Heart left ventricle (tissue), 16 donors: ENCODE results near the gene PSMB2. TPM values are rescaled to one million over a fixed set of nuclear protein-coding genes. Genes with fewer than 3 reads are reported as not detected.

Experiments
- ATAC-seq, 4 donors: fragments of 200-7000 bp; cut with Tn5 transposase; one replicate each; pipeline ENCODE4 v1.9.1; 2020 to 2022; ENCODE audit warnings: moderate library complexity in 4 of 4, mild to moderate bottlenecking in 3 of 4, moderate number of reproducible peaks in 1 of 4
- DNase-seq, 5 donors: peaks; one replicate each; pipeline ENCODE4 v3.0.0-alpha.2; 2020
- H3K27ac ChIP-seq, 12 donors: fragments of 200-600 bp; sonication (generic) in 4 of 12; one replicate each; pipeline versions ENCODE4 v1.5.0 to v1.8.0; 2016 to 2022; ENCODE audit warnings: mild to moderate bottlenecking in 2 of 12
- H3K27me3 ChIP-seq, 9 donors: fragments of 200-600 bp; sonication (generic) in 2 of 9; one replicate each; pipeline versions ENCODE4 v1.5.1 to v1.8.0; 2016 to 2022; ENCODE audit warnings: mild to moderate bottlenecking in 3 of 9
- H3K36me3 ChIP-seq, 9 donors: fragments of 200-600 bp; sonication (generic) in 2 of 9; one replicate each; pipeline versions ENCODE4 v1.5.0 to v1.8.0; 2018 to 2022; ENCODE audit warnings: mild to moderate bottlenecking in 2 of 9
- H3K4me1 ChIP-seq, 12 donors: fragments of 200-600 bp; sonication (generic) in 4 of 12; one replicate each; pipeline versions ENCODE4 v1.5.0 to v1.8.0; 2016 to 2022; ENCODE audit warnings: mild to moderate bottlenecking in 3 of 12
- H3K4me3 ChIP-seq, 12 donors: fragments of 200-600 bp; sonication (generic) in 4 of 12; one replicate each; pipeline versions ENCODE4 v1.5.0 to v1.8.0; 2017 to 2022; ENCODE audit warnings: mild to moderate bottlenecking in 9 of 12, moderate library complexity in 4 of 12
- H3K9me3 ChIP-seq, 12 donors: fragments of 200-600 bp; sonication (generic) in 4 of 12; one replicate each; pipeline versions ENCODE4 v1.5.0 to v1.8.0; 2016 to 2022; ENCODE audit warnings: mild to moderate bottlenecking in 1 of 12
- POLR2A ChIP-seq, 2 donors: fragments of 450-650 bp; IDR thresholded peaks; one replicate each; pipeline ENCODE4 v1.6.1; 2017; ENCODE audit warnings: antibody characterized with exemption in 2 of 2, mild to moderate bottlenecking in 2 of 2, moderate library complexity in 2 of 2
- WGBS, 4 donors: extraction: QIAGEN DNeasy Blood & Tissue Kit in 2 of 4; methylation state at CpG; one replicate each; pipeline versions ENCODE4 v1.1.5 to v1.1.7; 2013 to 2018; 5-methylcytosine and 5-hydroxymethylcytosine counted together
- intact Hi-C, 10 donors: fragments of 100-400 bp; cut with DNase I; formaldehyde crosslinking; loops; one replicate each; pipeline versions ENCODE4 v1.11.1 to v1.14.2; 2022
- polyA plus RNA-seq, 2 donors: library from polyadenylated mRNA; stranded (reverse); fragments of 200-250 nt; gene quantifications; one replicate each; pipeline ENCODE4 v1.2.3, GENCODE V29; 2013
- total RNA-seq, 9 donors: library from RNA; depleted of rRNA in 2 of 9; stranded (reverse); fragments of >200 nt in 2 of 9; fragmentation: NEBNext Ultra II Directional in 3 of 9; extraction: Animal tissue kit (Norgen Biotek cat#: 25700) in 3 of 9; gene quantifications; one replicate each; pipeline versions ENCODE4 v1.1.0 to v1.2.4, GENCODE V29; 2016 to 2023
- TF ChIP-seq, protein P1 (sequence below), 12 donors: fragments of 200-600 bp; sonication (generic) in 4 of 12; IDR thresholded peaks; one replicate each; pipeline versions ENCODE4 v1.5.0 to v1.8.0; 2018 to 2022; ENCODE audit warnings: antibody characterized with exemption in 12 of 12, mild to moderate bottlenecking in 5 of 12
- donor health status: ischemic (EF 13 %, LVEDD 7.1; RV severe dilation, severe dysfunction).
- donor health status: healthy with polysubstance abuse.
- donor health status: DM: no; HTN: yes; CAD: no.
- donor health status: DM: no; HTN: no; CAD: no.
- donor health status: ischemic (EF 25% LVEDD 6.9; RV normal size, moderate dysfunction).
- donor health status: ischemic (EF 25% LVEDD 5.7; RV mildly dilated, moderate dysfunction).
- donor health status: healthy.
- donor health status: DM: yes; HTN: yes; CAD: no.
- donor health status: ischemic (EF 35%, LVEDD 5.7; RV mildly dilated, moderate dysfunction).
- donor health status: nonischemic (EF 11% LVEDD 7.7; RV severe dilation, severe dysfunction).
- donor health status: DM: yes; HTN: yes; CAD: no.
- donor health status: PGD.
- donor health status: ischemic (EF 29% LVEDD 5.4; RV normal size, mild dysfunction).
- donor health status: nonischemic (EF 23%, LVEDD 6.1; RV moderate dilation, normal function).

PSMB2 gene
- total and polyA plus RNA-seq, 11 donors: 36.3 to 60.0 (median 41.7) TPM

DNA sequence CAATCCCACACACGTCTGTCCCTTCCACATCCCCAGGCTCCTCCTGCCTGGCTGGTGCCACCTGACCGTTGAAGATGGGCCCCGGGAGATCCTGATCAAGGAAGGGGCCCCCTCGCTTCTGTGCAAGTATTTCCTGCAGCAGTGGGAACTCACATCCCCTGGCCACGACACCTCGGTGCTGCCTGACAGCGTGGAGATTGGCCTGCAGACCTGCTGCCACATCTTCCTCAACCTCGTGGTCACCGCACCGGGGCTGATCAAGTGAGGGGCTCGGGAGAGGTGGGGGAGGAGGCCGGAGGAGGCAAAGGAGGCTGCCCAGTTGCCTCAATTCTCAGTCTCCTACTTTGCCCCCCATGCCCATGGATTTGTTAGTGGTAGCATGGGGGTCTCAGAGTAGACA lies 78.2 kb downstream of the PSMB2 start:
- no peak for TF ChIP-seq POLR2A (IDR thresholded peaks at IDR 0.05)
- Histone ChIP-seq H3K9me3 (no peaks in the 10 kb centered on the region), H3K27me3 (no peaks in the 10 kb centered on the region), H3K27ac (no peak overlapping the region), H3K36me3 (peaks cover 0 to 45% (median 33%) of the 10 kb centered on the region in 9 donors), H3K4me3 (no peak overlapping the region), H3K4me1 (peaks cover 0 to 38% (median 13%) of the 10 kb centered on the region in 12 donors)
- intact Hi-C loops: loop anchor here in 5 of 10 donors (5.0 to 10.0 kb wide), 4 partner anchors 111 to 368 kb away; partner anchors contain the start of gene SFPQ (in 1 of the 5)
- ATAC-seq (no peak), DNase-seq (no peak)
- 62 to 71% (median 67%) methylated on average over 12 of the region's 12 CpGs for WGBS, 4 donors

DNA sequence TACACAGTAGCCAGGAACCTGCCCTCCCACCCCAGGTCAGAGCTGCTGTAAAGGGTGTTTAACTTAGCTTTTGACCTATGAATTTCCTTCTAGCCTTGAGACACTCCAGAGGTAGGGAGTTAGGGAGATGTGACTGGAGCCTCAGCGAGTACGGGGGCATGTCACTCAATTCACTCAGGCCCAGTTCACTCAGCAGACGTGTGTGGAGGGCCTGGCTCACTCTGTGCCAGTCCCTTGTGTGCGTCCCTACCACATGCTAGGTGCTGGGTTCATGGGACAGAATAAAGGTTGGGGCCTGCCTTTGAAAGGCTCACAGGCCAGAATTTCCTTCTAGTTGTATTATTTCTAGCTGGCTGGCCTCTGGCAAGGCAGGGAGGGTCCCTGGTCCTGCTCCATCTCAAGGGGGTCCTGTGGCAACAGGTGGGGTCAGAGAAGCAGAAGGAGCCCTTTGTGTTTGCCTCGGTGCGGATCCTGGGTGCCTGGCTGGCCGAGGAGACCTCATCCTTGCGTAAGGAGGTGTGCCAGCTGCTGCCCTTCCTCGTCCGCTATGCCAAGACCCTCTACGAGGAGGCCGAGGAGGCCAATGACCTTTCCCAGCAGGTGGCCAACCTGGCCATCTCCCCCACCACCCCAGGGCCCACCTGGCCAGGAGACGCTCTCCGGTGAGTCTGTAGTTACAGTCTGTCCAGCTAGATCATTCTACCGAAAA lies 79.2 kb downstream of the PSMB2 start:
- Histone ChIP-seq H3K4me1 (peaks cover 0 to 40% (median 15%) of the 10 kb centered on the region in 12 donors), H3K36me3 (peaks cover 0 to 43% (median 33%) of the 10 kb centered on the region in 9 donors), H3K27me3 (no peaks in the 10 kb centered on the region), H3K9me3 (no peaks in the 10 kb centered on the region), H3K27ac (no peak overlapping the region), H3K4me3 (no peak overlapping the region)
- intact Hi-C loops: loop anchor here in 6 of 10 donors (1.0 to 10.0 kb wide), 6 partner anchors 34 to 367 kb away; partner anchors contain the start of gene SFPQ (in 1 of the 6)
- WGBS, 4 donors: 90 to 95% (median 92%) methylated on average over 11 to 15 of the region's 15 CpGs
- TF ChIP-seq, protein P1, sequence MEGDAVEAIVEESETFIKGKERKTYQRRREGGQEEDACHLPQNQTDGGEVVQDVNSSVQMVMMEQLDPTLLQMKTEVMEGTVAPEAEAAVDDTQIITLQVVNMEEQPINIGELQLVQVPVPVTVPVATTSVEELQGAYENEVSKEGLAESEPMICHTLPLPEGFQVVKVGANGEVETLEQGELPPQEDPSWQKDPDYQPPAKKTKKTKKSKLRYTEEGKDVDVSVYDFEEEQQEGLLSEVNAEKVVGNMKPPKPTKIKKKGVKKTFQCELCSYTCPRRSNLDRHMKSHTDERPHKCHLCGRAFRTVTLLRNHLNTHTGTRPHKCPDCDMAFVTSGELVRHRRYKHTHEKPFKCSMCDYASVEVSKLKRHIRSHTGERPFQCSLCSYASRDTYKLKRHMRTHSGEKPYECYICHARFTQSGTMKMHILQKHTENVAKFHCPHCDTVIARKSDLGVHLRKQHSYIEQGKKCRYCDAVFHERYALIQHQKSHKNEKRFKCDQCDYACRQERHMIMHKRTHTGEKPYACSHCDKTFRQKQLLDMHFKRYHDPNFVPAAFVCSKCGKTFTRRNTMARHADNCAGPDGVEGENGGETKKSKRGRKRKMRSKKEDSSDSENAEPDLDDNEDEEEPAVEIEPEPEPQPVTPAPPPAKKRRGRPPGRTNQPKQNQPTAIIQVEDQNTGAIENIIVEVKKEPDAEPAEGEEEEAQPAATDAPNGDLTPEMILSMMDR (IDR thresholded peaks at IDR 0.05): no peak
- no peak for TF ChIP-seq POLR2A (IDR thresholded peaks at IDR 0.05)
- ATAC-seq (no peak), DNase-seq (no peak)

DNA sequence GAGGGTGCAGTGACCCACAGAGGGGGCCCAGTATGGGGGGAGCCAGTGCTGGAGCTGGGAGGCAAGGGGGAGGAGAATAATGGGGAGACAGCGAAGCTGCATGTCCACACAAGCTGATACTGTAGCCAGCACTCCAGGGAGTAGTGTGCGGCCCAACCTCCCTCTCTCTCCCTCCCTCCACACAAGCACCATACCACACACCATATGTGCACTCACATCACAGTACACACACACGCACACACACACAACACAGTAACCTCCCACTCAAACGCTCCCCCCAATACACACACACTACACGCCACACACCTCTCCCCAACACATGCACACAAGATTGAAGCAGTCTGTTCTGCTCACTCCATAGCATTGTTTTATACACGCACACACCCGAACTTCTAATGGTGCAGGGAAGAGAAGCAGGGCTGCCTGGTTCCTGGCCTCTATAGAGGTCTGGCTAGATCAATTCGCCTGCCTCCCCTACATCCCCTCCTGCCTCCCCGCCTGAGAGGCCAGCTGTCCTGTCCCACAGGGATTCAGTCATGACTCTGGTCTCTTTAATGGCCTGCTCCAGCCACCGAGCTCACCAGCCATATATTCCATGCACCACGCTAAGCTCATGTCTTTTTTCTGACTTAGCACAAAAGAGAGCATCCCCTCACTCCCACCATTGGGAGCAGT lies 79.9 kb downstream of the PSMB2 start:
- Histone ChIP-seq H3K4me3 (peak overlapping the region in 1 of 12 donors; percentile 25), H3K9me3 (no peaks in the 10 kb centered on the region), H3K27me3 (no peaks in the 10 kb centered on the region), H3K27ac (peak overlapping the region in 5 of 12 donors; percentile 24 to 62 (median 39)), H3K4me1 (peaks cover 0 to 43% (median 18%) of the 10 kb centered on the region in 12 donors), H3K36me3 (peaks cover 0 to 40% (median 33%) of the 10 kb centered on the region in 9 donors)
- intact Hi-C loops: loop anchor here in 5 of 10 donors (2.0 to 10.0 kb wide), 5 partner anchors 109 to 367 kb away; partner anchors contain the start of gene SFPQ (in 1 of the 5)
- ATAC-seq (no peak), DNase-seq (no peak)
- no peak for TF ChIP-seq POLR2A (IDR thresholded peaks at IDR 0.05)
- TF ChIP-seq, protein P1 (IDR thresholded peaks at IDR 0.05): no peak
- WGBS, 4 donors: 73 to 86% (median 76%) methylated on average over 11 of the region's 11 CpGs

DNA sequence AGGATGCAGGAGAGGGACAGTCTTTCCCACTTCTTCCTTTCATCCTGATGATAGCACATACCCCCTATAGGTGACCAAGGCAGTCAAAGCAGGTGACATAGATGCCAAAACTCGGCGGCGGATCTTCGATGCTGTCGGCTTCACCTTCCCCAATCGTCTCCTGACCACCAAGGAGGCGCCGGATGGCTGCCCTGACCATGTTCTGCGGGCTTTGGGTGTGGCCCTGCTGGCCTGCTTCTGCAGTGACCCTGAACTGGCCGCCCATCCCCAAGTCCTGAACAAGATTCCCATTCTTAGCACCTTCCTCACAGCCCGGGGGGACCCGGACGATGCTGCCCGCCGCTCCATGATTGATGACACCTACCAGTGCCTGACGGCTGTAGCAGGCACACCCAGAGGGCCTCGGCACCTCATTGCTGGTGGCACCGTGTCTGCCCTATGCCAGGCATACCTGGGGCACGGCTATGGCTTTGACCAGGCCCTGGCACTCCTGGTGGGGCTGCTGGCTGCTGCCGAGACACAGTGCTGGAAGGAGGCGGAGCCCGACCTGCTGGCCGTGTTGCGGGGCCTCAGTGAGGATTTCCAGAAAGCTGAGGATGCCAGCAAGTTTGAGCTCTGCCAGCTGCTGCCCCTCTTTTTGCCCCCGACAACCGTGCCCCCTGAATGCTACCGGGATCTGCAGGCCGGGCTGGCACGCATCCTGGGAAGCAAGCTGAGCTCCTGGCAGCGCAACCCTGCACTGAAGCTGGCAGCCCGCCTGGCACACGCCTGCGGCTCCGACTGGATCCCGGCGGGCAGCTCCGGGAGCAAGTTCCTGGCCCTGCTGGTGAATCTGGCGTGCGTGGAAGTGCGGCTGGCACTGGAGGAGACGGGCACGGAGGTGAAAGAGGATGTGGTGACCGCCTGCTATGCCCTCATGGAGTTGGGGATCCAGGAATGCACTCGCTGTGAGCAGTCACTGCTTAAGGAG lies 80.8 kb downstream of the PSMB2 start:
- no peak for TF ChIP-seq POLR2A (IDR thresholded peaks at IDR 0.05)
- TF ChIP-seq, protein P1 (IDR thresholded peaks at IDR 0.05): no peak
- WGBS, 4 donors: 54 to 60% (median 58%) methylated on average over 26 to 44 of the region's 44 CpGs
- no peaks in the 10 kb centered on the region for H3K27me3 ChIP-seq
- H3K4me3 ChIP-seq: peak overlapping the region in 1 of 12 donors; percentile 25
- DNase-seq (peak; percentile 71 to 85 (median 82)), ATAC-seq (peak in 2 of 4 donors; percentile 19 to 47)
- H3K9me3 ChIP-seq: no peaks in the 10 kb centered on the region
- H3K27ac ChIP-seq: peak overlapping the region in 7 of 12 donors; percentile 13 to 62 (median 39)
- peaks cover 0 to 40% (median 28%) of the 10 kb centered on the region in 9 donors for H3K36me3 ChIP-seq
- H3K4me1 ChIP-seq: peaks cover 0 to 52% (median 27%) of the 10 kb centered on the region in 12 donors
- intact Hi-C loops: loop anchor here in 5 of 10 donors (2.0 to 10.0 kb wide), 5 partner anchors 108 to 366 kb away; partner anchors contain the start of gene SFPQ (in 1 of the 5)
